Fibroblast of lung (primary cell): Measurements from ENCODE around the gene HTR1B. TPM values are rescaled to one million over a fixed set of nuclear protein-coding genes. Genes with fewer than 3 reads are reported as not detected.

ENCODE experiments used
- DNase-seq, 2 donors: peaks; one replicate each; pipeline versions ENCODE4 v3.0.0 to v3.0.0-alpha.2; 2010; ENCODE audit warnings: low read depth in 2 of 2
- H2AFZ ChIP-seq: 2 replicates; pipeline ENCODE4 v1.5.1; 2012; ENCODE audit warnings: low read length, control low read depth, inconsistent platforms
- H3K27ac ChIP-seq: 2 replicates; pipeline ENCODE4 v1.5.1; 2011; ENCODE audit warnings: low read length, control low read depth; ENCODE audit not compliant: insufficient read depth
- H3K27me3 ChIP-seq: 2 replicates; pipeline ENCODE4 v1.5.1; 2011; ENCODE audit warnings: mild to moderate bottlenecking, low read length; ENCODE audit not compliant: control insufficient read depth, insufficient read depth
- H3K36me3 ChIP-seq: 2 replicates; pipeline ENCODE4 v1.5.1; 2011; ENCODE audit warnings: low read length; ENCODE audit not compliant: control insufficient read depth, insufficient read depth
- H3K4me1 ChIP-seq: 2 replicates; pipeline ENCODE4 v1.5.1; 2011; ENCODE audit warnings: low read length; ENCODE audit not compliant: control insufficient read depth, insufficient read depth; ENCODE audit errors: extremely low read depth
- H3K4me2 ChIP-seq: 2 replicates; pipeline ENCODE4 v1.5.1; 2011; ENCODE audit warnings: low read length, control low read depth; ENCODE audit not compliant: insufficient read depth; ENCODE audit errors: extremely low read depth
- H3K4me3 ChIP-seq, 4 experiments: fragments of 200-600 bp in 1 of 4; sonication (generic) in 1 of 4; replicated peaks in 1 of 4; 2 replicates each; pipeline ENCODE4 v1.5.1; 2011 to 2016; ENCODE audit warnings: low read length in 4 of 4, low read depth in 3 of 4, mild to moderate bottlenecking in 3 of 4, control low read depth in 2 of 4, inconsistent platforms in 1 of 4, mixed read lengths in 1 of 4; ENCODE audit not compliant: insufficient read depth in 1 of 4; ENCODE audit errors: control extremely low read depth in 1 of 4
- H3K79me2 ChIP-seq: 2 replicates; pipeline ENCODE4 v1.5.1; 2012; ENCODE audit warnings: mild to moderate bottlenecking, low read length, inconsistent platforms; ENCODE audit not compliant: control insufficient read depth, insufficient read depth
- H3K9ac ChIP-seq: 2 replicates; pipeline ENCODE4 v1.5.1; 2011; ENCODE audit warnings: mild to moderate bottlenecking, low read length, control low read depth; ENCODE audit not compliant: insufficient read depth
- H3K9me3 ChIP-seq: 2 replicates; pipeline ENCODE4 v1.5.1; 2012; ENCODE audit warnings: low read depth, low read length; ENCODE audit not compliant: control insufficient read depth, insufficient read depth
- H4K20me1 ChIP-seq: 2 replicates; pipeline ENCODE4 v1.5.1; 2011; ENCODE audit warnings: low read length; ENCODE audit not compliant: control insufficient read depth, insufficient read depth; ENCODE audit errors: extremely low read depth
- CTCF ChIP-seq, 2 donors: IDR thresholded peaks in 1 of 2; conservative IDR thresholded peaks in 1 of 2; 1 replicate in 1 of 2; 2 replicates in 1 of 2; pipeline ENCODE4 v1.5.1; 2011 to 2012; ENCODE audit warnings: low read length in 2 of 2, control low read depth in 1 of 2, inconsistent platforms in 1 of 2, low read depth in 1 of 2, mild to moderate bottlenecking in 1 of 2
- EZH2 ChIP-seq: IDR thresholded peaks from 2 replicates; pipeline ENCODE4 v1.5.1; 2012; ENCODE audit warnings: low read length, control low read depth, mild to moderate bottlenecking; ENCODE audit errors: missing control alignments
- polyA plus RNA-seq, 2 donors: library from polyadenylated mRNA; depleted of rRNA in 1 of 2; stranded (reverse) in 1 of 2; unstranded in 1 of 2; fragments of >200 nt; gene quantifications; 2 replicates each; pipeline ENCODE4 v1.2.1, GENCODE V29; 2011 to 2012; ENCODE audit warnings: missing spikeins in 1 of 2
- total RNA-seq: library from RNA; depleted of rRNA; stranded (reverse); fragments of >200 nt; gene quantifications from 2 replicates; pipeline ENCODE4 v1.2.1, GENCODE V29; 2014

The HTR1B gene
- total and polyA plus RNA-seq, 2 donors (not counting 1 experiment from before 2014, with no cell fraction given) = 0.17 to 1.5 TPM

- H3K4me3 ChIP-seq = no peak overlapping the region
- no peak overlapping the region for H3K9ac ChIP-seq
- no peak for TF ChIP-seq CTCF (conservative IDR thresholded peaks at IDR 0.05 in 1 of 2, IDR thresholded peaks at IDR 0.05 in 1 of 2; ENCODE audit: low read depth in 1 of 2, low read length in 2 of 2)
- no peak for TF ChIP-seq EZH2
Measured at GRCh38 chr6:77445214-77445613, 18.1 kb downstream of the HTR1B start.

GRCh38 chr6:77440206-77440976 lies 22.9 kb downstream of the HTR1B start:
- Histone ChIP-seq H3K4me1 (peaks cover 3% of the 10 kb centered on the region), H3K36me3 (no peaks in the 10 kb centered on the region), H3K4me3 (no peak overlapping the region), H3K9ac (no peak overlapping the region), H3K27me3 (no peaks in the 10 kb centered on the region), H3K27ac (no peak overlapping the region), H2AFZ (peak overlapping the region; percentile 44), H4K20me1 (no peaks in the 10 kb centered on the region), H3K9me3 (no peaks in the 10 kb centered on the region), H3K4me2 (peak overlapping the region; percentile 51), H3K79me2 (no peaks in the 10 kb centered on the region)
- no peak for DNase-seq
- TF ChIP-seq EZH2 (no peak), CTCF (conservative IDR thresholded peaks at IDR 0.05 in 1 of 2, IDR thresholded peaks at IDR 0.05 in 1 of 2; ENCODE audit: low read depth in 1 of 2, low read length in 2 of 2) (no peak)

More at GRCh38 chr6:77445214-77445613, 18.1 kb downstream of the HTR1B start:
- Histone ChIP-seq H3K27ac (no peak overlapping the region), H3K4me2 (no peak overlapping the region), H3K4me1 (peaks cover 5% of the 10 kb centered on the region), H3K36me3 (no peaks in the 10 kb centered on the region), H4K20me1 (no peaks in the 10 kb centered on the region), H3K79me2 (no peaks in the 10 kb centered on the region), H2AFZ (no peak overlapping the region), H3K9me3 (no peaks in the 10 kb centered on the region), H3K27me3 (no peaks in the 10 kb centered on the region)
- DNase-seq = no peak

- Histone ChIP-seq H3K27ac (no peak overlapping the region), H3K4me1 (no peaks in the 10 kb centered on the region), H3K79me2 (no peaks in the 10 kb centered on the region), H3K4me2 (no peak overlapping the region), H4K20me1 (no peaks in the 10 kb centered on the region), H3K27me3 (no peaks in the 10 kb centered on the region), H3K4me3 (no peak overlapping the region), H3K9me3 (no peaks in the 10 kb centered on the region), H3K9ac (no peak overlapping the region), H2AFZ (no peak overlapping the region), H3K36me3 (no peaks in the 10 kb centered on the region)
- TF ChIP-seq EZH2 = no peak
- no peak for DNase-seq
Measured at GRCh38 chr6:77433888-77434287, 29.4 kb downstream of the HTR1B start.
